GM03348 (cell line): ENCODE measurements around the gene RGS19.
"Not testable (repeated sequence)": the region's sequence is repeated elsewhere in the genome, so short reads cannot be mapped to it uniquely, and the experiment has no call there.

Source experiments
- DNase-seq: peaks from one replicate; pipeline ENCODE4 v3.0.0; 2012; ENCODE audit warnings: low spot score

Gene RGS19

GRCh38 chr20:64095455-64095854 lies 16.1 kb upstream of the RGS19 start:
- no peak for DNase-seq

GRCh38 chr20:64093013-64093503 lies 13.7 kb upstream of the RGS19 start:
- no peak for DNase-seq

- DNase-seq, result no peak
Measured at GRCh38 chr20:64092258-64093012, 13.1 kb upstream of the RGS19 start.

- DNase-seq, result no peak
Measured at GRCh38 chr20:64091770-64092169, 12.5 kb upstream of the RGS19 start.

- no peak for DNase-seq
Measured at GRCh38 chr20:64091340-64091739, 12.0 kb upstream of the RGS19 start.

GRCh38 chr20:64090165-64090564 lies 10.8 kb upstream of the RGS19 start:
- no peak for DNase-seq

GRCh38 chr20:64088586-64088985 lies 9.3 kb upstream of the RGS19 start:
- DNase-seq, result not testable (repeated sequence)

GRCh38 chr20:64087226-64087825 lies 8.0 kb upstream of the RGS19 start:
- not testable (repeated sequence) for DNase-seq

- no peak for DNase-seq
Measured at GRCh38 chr20:64086801-64087200, 7.5 kb upstream of the RGS19 start.

- DNase-seq, result no peak
Measured at GRCh38 chr20:64084685-64085152, 5.4 kb upstream of the RGS19 start.

- DNase-seq, result no peak
Measured at GRCh38 chr20:64083804-64084684, 4.7 kb upstream of the RGS19 start, which contains the start of gene LKAAEAR1. LKAAEAR1 (minus strand) TSS chr20:64084398; CDS start chr20:64084219, 179 bp downstream.

GRCh38 chr20:64083378-64083803 lies 4.1 kb upstream of the RGS19 start:
- DNase-seq, result peak; percentile 92

- no peak for DNase-seq
Measured at GRCh38 chr20:64082820-64083377, 3.6 kb upstream of the RGS19 start.

- DNase-seq, result no peak
Measured at GRCh38 chr20:64082126-64082731, 2.9 kb upstream of the RGS19 start.

GRCh38 chr20:64081624-64081964 lies 2.3 kb upstream of the RGS19 start:
- DNase-seq, result no peak

- DNase-seq, result no peak
Measured at GRCh38 chr20:64080813-64081623, 1.7 kb upstream of the RGS19 start.

GRCh38 chr20:64080013-64080812 lies 895 bp upstream of the RGS19 start, which contains the start of gene OPRL1:
OPRL1 (plus strand) TSS chr20:64080082; CDS start chr20:64092721, 12,639 bp downstream.
- no peak for DNase-seq

- DNase-seq, result no peak
Measured at GRCh38 chr20:64078934-64079272, 415 bp downstream of the RGS19 start.

GRCh38 chr20:64077876-64078551 lies 1.3 kb downstream of the RGS19 start:
- no peak for DNase-seq
